GM21526 (cell line): ENCODE results near the gene PLEKHB1.
"Not testable (repeated sequence)": the region's sequence is repeated elsewhere in the genome, so short reads cannot be mapped to it uniquely, and the experiment has no call there.

Experiments used
- ATAC-seq: cut with Tn5 transposase; IDR thresholded peaks from one replicate; pipeline ENCODE4 v1.9.1; 2021; ENCODE audit warnings: moderate library complexity; ENCODE audit not compliant: unreplicated experiment, low FRiP score

PLEKHB1 gene

DNA sequence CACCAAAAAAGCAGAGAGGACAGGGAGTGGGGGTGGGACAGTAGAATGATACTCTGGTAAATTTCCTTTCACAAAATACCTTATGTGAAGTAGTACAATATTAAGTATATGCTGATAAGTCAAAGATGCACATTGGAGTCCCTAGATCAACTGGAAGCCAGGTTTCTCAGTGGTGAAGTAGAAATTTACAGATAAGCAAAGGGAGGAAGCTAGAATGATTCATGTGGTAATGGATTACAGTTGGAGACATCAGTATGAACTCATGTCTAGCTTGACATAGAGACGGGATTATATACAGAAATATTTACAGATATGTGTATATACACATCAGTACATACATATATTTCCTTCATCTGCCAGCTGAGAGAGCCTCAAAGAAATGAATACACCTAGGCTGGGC lies 21.5 kb downstream of the PLEKHB1 start:
- no peak for ATAC-seq

DNA sequence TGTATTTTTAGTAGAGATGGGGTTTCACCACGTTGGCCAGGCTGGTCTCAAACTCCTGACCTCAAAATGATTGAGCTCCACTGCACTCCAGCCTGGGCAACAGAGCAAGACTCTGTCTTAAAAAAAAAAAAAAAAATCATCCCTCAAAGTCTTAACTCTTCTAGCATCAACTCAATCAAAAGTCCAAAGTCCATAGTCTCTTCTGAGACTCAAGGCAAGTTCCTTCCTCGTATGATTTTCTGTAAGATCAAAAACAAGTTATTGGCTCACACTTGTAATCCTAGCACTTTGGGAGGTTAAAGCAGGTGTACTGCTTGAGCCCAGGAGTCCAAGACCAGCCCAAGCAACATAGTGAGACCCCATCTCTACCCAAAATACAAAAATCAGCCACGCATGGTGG lies 24.4 kb downstream of the PLEKHB1 start:
- no peak for ATAC-seq

DNA sequence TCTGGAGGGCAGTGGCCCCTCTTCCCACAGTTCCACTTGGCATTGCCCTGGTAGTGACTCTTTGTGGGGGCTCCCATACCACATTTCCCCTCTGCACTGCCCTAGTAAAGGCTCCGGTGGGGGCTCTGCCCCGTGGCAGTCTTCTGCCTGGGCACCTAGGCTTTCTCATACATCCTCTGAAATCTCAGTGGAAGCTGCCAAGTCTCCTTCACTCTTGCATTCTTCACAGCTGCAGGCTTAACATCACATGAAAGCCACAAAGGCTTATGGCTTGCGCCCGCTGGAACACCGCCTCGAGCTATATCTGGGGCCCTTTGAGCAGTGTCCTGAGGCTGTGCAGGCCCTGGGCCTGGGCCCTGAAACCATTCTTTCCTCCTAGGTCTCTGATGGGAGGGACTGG lies 25.3 kb downstream of the PLEKHB1 start:
- no peak for ATAC-seq

GRCh38 chr11:73676552-73676951 lies 30.2 kb downstream of the PLEKHB1 start:
- ATAC-seq, result not testable (repeated sequence)

- ATAC-seq, result no peak
Measured at GRCh38 chr11:73680687-73681086, 34.3 kb downstream of the PLEKHB1 start.

DNA sequence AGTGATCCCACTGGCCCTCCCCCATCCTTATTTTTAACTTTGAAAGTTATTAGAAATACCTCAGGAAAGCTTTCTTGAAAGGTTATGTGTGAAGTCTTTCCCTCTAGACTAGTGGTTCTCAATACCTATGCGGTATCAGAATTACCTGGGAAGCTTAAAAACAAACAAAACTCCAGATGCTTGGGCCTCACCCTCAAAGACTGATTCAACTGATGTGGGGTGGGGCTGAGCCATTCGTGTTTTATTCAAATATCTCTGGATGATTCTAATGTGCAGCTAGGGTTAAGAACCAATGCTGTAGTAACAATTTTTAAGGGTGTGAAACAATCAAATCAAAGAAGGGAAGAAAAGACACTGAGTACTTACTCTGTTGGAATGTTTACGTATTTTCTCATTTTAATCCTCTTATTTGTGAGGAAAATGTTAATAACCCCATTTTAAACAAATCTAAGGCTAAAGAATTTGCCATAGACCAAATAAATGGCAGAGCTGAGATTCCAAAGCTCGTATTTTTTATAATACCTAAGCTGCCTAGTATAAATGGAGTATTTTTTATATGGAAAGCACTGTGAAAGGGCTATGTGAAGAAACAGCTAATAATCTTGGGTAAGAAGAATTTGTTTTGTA lies 47.6 kb downstream of the PLEKHB1 start:
- no peak for ATAC-seq

- ATAC-seq, result no peak
Measured at GRCh38 chr11:73705053-73705452, 58.7 kb downstream of the PLEKHB1 start.

GRCh38 chr11:73710964-73711363 lies 64.6 kb downstream of the PLEKHB1 start:
- no peak for ATAC-seq
